HEK293T (cell line): ENCODE measurements around the gene EFL1.

Experiments
- CTCF ChIA-PET: fragments of 350-600 bp; formaldehyde crosslinking; extraction: SDS; loops from one replicate; lab custom pipeline; 2021; ENCODE audit warnings: antibody characterized with exemption, inconsistent platforms; lab: Yijun Ruan, JAX
- POLR2A ChIA-PET: fragments of 350-600 bp; formaldehyde crosslinking; extraction: SDS; loops from one replicate; lab custom pipeline; 2020; ENCODE audit warnings: antibody characterized with exemption, inconsistent platforms; lab: Yijun Ruan, JAX
- DNase-seq: peaks from one replicate; pipeline ENCODE4 v3.0.0; 2012; ENCODE audit warnings: mixed read lengths; ENCODE audit errors: extremely low spot score
- ARNT ChIP-seq: fragments of 450-650 bp; IDR thresholded peaks from 2 replicates; pipeline ENCODE4 v1.6.1; 2017; ENCODE audit warnings: mild to moderate bottlenecking
- BHLHE40 ChIP-seq: fragments of 450-650 bp; IDR thresholded peaks from 2 replicates; pipeline ENCODE4 v1.6.1; 2016; ENCODE audit warnings: mild to moderate bottlenecking, moderate library complexity, borderline replicate concordance
- CTBP1 ChIP-seq: fragments of 450-650 bp; IDR thresholded peaks from 2 replicates; pipeline ENCODE4 v1.6.1; 2016; ENCODE audit warnings: borderline replicate concordance
- ELF4 ChIP-seq: fragments of 450-650 bp; IDR thresholded peaks from 2 replicates; pipeline ENCODE4 v1.6.1; 2017; ENCODE audit warnings: antibody characterized with exemption
- FOXA1 ChIP-seq: fragments of 450-650 bp; IDR thresholded peaks from 2 replicates; pipeline ENCODE4 v1.6.1; 2016; ENCODE audit warnings: mild to moderate bottlenecking
- FOXK2 ChIP-seq: fragments of 450-650 bp; IDR thresholded peaks from 2 replicates; pipeline ENCODE4 v1.6.1; 2016; ENCODE audit warnings: mild to moderate bottlenecking
- FOXM1 ChIP-seq: fragments of 450-650 bp; IDR thresholded peaks from 2 replicates; pipeline ENCODE4 v1.6.1; 2017; ENCODE audit warnings: mild to moderate bottlenecking, borderline replicate concordance
- HDGF ChIP-seq: fragments of 450-650 bp; IDR thresholded peaks from 2 replicates; pipeline ENCODE4 v1.6.1; 2017; ENCODE audit warnings: antibody characterized with exemption, borderline replicate concordance
- L3MBTL2 ChIP-seq: fragments of 450-650 bp; conservative IDR thresholded peaks from 2 replicates; pipeline ENCODE4 v1.6.1; 2016; ENCODE audit warnings: mild to moderate bottlenecking
- LEF1 ChIP-seq: fragments of 450-650 bp; IDR thresholded peaks from 2 replicates; pipeline ENCODE4 v1.6.1; 2017; ENCODE audit warnings: mild to moderate bottlenecking, borderline replicate concordance
- NFRKB ChIP-seq: fragments of 450-650 bp; IDR thresholded peaks from 2 replicates; pipeline ENCODE4 v1.6.1; 2016; ENCODE audit warnings: mild to moderate bottlenecking, moderate library complexity
- SP1 ChIP-seq: fragments of 450-650 bp; IDR thresholded peaks from 2 replicates; pipeline ENCODE4 v1.6.1; 2017
- SUZ12 ChIP-seq: fragments of 450-650 bp; IDR thresholded peaks from 2 replicates; pipeline ENCODE4 v1.6.1; 2016; ENCODE audit warnings: mild to moderate bottlenecking
- TARDBP ChIP-seq: fragments of 450-650 bp; IDR thresholded peaks from 2 replicates; pipeline ENCODE4 v1.6.1; 2016
- ZNF384 ChIP-seq: fragments of 450-650 bp; IDR thresholded peaks from 2 replicates; pipeline ENCODE4 v1.6.1; 2016
- TF ChIP-seq, protein P1 (sequence below): fragments of 450-650 bp; IDR thresholded peaks from 2 replicates; pipeline ENCODE4 v1.6.1; 2016

The EFL1 gene

DNA sequence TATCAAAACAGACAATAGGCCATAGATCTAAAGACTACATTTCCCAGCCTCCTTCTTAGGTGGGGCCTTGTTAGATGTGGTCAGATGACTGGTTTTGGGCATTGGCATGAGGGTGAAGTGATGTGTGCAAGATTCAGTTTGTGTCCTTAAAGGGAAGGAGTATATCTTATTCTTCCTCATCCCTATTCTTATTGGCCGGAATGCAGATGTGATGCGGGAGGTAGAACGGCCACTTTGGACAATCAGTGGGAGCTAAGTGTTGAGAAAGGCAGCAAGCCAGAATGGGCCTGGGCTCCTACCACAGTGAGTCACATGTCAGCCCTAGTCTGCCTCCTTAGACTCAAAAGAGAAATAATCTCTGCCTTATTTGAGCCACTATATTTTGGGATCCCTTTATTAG, 126.9 kb downstream of the EFL1 start:
- no peak for DNase-seq
- CTCF ChIA-PET = interaction anchor here (2.5 kb wide), 1 partner anchor 27 kb away, joined by 12 read pairs; no protein-coding TSS in a partner anchor
- POLR2A ChIA-PET = no interaction called here
- no peak for TF ChIP-seq FOXK2
- no peak for TF ChIP-seq L3MBTL2
- no peak for TF ChIP-seq SP1
- TF ChIP-seq, protein P1, sequence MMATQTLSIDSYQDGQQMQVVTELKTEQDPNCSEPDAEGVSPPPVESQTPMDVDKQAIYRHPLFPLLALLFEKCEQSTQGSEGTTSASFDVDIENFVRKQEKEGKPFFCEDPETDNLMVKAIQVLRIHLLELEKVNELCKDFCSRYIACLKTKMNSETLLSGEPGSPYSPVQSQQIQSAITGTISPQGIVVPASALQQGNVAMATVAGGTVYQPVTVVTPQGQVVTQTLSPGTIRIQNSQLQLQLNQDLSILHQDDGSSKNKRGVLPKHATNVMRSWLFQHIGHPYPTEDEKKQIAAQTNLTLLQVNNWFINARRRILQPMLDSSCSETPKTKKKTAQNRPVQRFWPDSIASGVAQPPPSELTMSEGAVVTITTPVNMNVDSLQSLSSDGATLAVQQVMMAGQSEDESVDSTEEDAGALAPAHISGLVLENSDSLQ = no peak
- no peak for TF ChIP-seq NFRKB
- TF ChIP-seq HDGF = no peak
- TF ChIP-seq SUZ12 = no peak
- no peak for TF ChIP-seq TARDBP
- no peak for TF ChIP-seq ELF4
- TF ChIP-seq ARNT = no peak
- no peak for TF ChIP-seq LEF1
- no peak for TF ChIP-seq FOXM1

DNA sequence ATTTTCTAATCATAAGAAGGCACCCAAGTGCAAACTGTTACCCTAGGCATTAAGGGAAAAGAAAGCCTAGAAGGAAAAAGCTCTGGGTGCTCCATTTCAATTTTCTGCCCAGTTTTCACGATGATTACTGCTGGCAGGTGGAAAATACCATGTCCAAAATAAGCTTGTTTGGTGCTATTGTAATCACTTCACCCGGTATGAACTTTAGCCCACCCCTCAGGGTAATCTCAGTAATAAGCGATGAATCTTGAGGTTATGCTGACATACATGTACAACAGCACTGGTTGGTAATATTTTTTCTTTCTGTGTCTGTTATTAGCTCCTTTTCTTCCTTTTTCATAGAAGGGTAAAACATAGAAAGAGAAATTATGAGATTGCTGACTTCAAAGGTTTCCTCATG, 128.1 kb downstream of the EFL1 start:
- no peak for TF ChIP-seq ARNT
- no peak for TF ChIP-seq TARDBP
- no peak for TF ChIP-seq NFRKB
- TF ChIP-seq ELF4 = no peak
- no peak for TF ChIP-seq FOXA1
- no peak for TF ChIP-seq FOXM1
- TF ChIP-seq LEF1 = no peak
- no peak for TF ChIP-seq SUZ12
- CTCF ChIA-PET = interaction anchor here (0.7 to 2.5 kb wide), 3 partner anchors 8 to 1030 kb away, joined by 3 to 12 read pairs (median 4); no protein-coding TSS in a partner anchor
- POLR2A ChIA-PET = no interaction called here
- DNase-seq = no peak

DNA sequence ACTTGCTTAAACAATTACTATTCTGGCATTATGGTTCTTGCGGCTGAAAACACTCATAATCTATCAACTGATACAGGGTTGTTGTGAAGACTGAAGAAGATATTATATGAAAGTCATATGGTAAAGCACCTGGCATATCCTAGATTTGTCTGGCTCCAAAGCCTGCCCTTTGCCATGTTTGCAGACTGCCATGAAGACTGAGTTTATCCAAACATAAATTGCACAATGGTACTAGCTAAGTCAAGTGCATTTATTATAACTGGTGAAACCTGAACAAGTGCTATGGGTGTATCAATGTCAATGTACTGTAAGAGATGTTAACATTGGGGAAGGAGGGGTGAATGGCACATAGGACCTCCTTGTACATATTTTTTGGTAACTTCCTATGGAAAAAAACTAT, 129.3 kb downstream of the EFL1 start:
- TF ChIP-seq SP1 (no peak), ZNF384 (no peak), HDGF (no peak), L3MBTL2 (no peak), FOXK2 (no peak), FOXM1 (no peak), NFRKB (no peak), SUZ12 (no peak)
- TF ChIP-seq, protein P1 = no peak
- DNase-seq = no peak
- POLR2A ChIA-PET = no interaction called here
- CTCF ChIA-PET = no interaction called here

DNA sequence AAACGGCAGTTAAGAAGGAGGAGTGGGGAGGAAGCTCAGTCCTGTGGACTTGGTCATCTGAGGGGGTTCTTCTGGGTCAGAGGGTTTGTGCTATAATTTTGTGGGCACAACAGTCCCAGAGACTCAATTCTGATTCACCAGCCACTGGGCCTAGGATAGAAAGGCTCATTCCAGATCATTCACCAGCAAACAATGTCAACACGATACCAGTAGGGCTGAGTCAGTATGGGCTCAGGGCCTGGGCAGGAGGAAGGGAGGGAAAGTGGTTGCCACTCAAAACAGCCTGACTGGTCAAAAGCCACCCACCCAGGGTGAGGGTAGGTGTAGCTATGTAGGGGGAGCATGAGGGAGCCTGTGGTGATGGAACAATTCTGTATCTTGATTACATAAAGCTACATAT, 129.8 kb downstream of the EFL1 start:
- CTCF ChIA-PET = interaction anchor here (0.5 kb wide), 1 partner anchor 10 kb away, joined by 3 read pairs; no protein-coding TSS in a partner anchor
- POLR2A ChIA-PET = no interaction called here

DNA sequence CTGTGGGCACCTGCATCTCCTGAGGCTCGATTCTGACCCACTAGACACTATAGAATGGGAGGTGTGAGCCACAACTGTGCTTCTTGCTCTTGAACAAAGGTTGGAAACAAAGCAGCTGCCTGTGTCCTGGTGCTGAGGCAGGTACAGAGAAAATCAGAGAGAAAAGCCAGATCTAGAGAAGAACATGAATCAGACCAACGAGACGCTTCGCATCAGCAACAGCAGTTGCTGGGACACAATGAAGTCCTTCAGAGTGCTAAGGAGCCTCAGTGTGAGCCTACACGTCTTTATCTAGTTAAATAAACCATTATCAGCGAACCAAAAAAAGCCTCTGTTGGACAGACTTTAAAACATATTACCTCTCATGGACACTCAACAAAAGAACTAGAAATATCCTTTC, 130.4 kb downstream of the EFL1 start:
- POLR2A ChIA-PET = no interaction called here
- DNase-seq = no peak
- TF ChIP-seq FOXK2 (no peak), BHLHE40 (no peak), NFRKB (no peak), CTBP1 (no peak), ZNF384 (no peak), HDGF (no peak), SUZ12 (no peak), FOXM1 (no peak), ARNT (no peak), L3MBTL2 (no peak), LEF1 (no peak), SP1 (no peak), FOXA1 (no peak), ELF4 (no peak), TARDBP (no peak)
- TF ChIP-seq, protein P1 = no peak
- CTCF ChIA-PET = no interaction called here

More for the DNA sequence above, 129.8 kb downstream of the EFL1 start:
- TF ChIP-seq, protein P1 = no peak
- TF ChIP-seq ARNT = no peak
- TF ChIP-seq SUZ12 = no peak
- TF ChIP-seq L3MBTL2 = no peak
- no peak for TF ChIP-seq HDGF
- TF ChIP-seq CTBP1 = no peak
- TF ChIP-seq LEF1 = no peak
- no peak for TF ChIP-seq TARDBP
- no peak for TF ChIP-seq ELF4
- no peak for DNase-seq

DNA sequence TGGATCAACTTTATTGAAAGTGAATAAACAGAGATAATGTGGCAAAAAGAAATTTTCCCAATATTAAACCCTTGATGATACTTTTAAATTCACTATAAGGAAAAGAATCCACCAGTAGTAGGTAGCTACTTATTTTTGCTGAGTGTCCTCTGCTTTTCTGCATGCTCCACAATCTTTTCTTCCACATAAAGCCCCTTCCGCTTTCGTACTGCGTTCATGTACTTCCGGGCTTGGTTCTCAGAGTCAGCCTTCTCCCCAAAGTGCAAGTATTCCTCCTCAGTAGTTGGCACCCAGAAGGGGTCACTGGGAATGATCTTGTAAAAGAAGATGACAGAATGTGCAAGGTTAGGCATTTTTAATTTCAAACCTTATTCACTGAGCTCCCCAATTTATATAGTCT, 132.3 kb downstream of the EFL1 start:
- ChIA-PET POLR2A (interaction anchor here (1.0 kb wide), 1 partner anchor 723 kb away, joined by 3 read pairs; no protein-coding TSS in a partner anchor), CTCF (interaction anchor here (1.2 kb wide), 2 partner anchors 21 to 26 kb away, joined by 4 read pairs; no protein-coding TSS in a partner anchor)
- TF ChIP-seq FOXK2 = no peak
- no peak for TF ChIP-seq TARDBP
- no peak for TF ChIP-seq SP1
- TF ChIP-seq, protein P1 = no peak
- TF ChIP-seq NFRKB = no peak
- TF ChIP-seq BHLHE40 = no peak
- TF ChIP-seq L3MBTL2 = no peak
- no peak for TF ChIP-seq CTBP1
- TF ChIP-seq SUZ12 = no peak
- no peak for TF ChIP-seq FOXA1
- no peak for TF ChIP-seq ELF4
- no peak for TF ChIP-seq ARNT
- no peak for DNase-seq
